Caki2 (cell line): ENCODE data around the gene PKIG. TPM values are rescaled to one million over a fixed set of nuclear protein-coding genes. Genes with fewer than 3 reads are reported as not detected.
"Not testable (repeated sequence)": the region's sequence is repeated elsewhere in the genome, so short reads cannot be mapped to it uniquely, and the experiment has no call there.

ENCODE experiments used
- DNase-seq: peaks from one replicate; pipeline ENCODE4 v3.0.0-alpha.2; 2015; ENCODE audit warnings: low read depth
- in situ Hi-C: cut with HindIII; loops from 2 replicates; pipeline ENCODE4 v1.10.0; 2016; ENCODE audit warnings: low sequenced_read_pairs, low pct_unique_long_range_greater_than_20kb, mixed read lengths
- total RNA-seq: library from RNA; depleted of rRNA; stranded (reverse); fragments of >200 nt; shearing (Covaris generic); gene quantifications from 2 replicates; pipeline ENCODE4 v1.2.3, GENCODE V29; 2014; ENCODE audit warnings: low replicate concordance; rRNA removed

Gene PKIG
- 38.5 and 58.1 TPM in 2 replicates for total RNA-seq

DNA sequence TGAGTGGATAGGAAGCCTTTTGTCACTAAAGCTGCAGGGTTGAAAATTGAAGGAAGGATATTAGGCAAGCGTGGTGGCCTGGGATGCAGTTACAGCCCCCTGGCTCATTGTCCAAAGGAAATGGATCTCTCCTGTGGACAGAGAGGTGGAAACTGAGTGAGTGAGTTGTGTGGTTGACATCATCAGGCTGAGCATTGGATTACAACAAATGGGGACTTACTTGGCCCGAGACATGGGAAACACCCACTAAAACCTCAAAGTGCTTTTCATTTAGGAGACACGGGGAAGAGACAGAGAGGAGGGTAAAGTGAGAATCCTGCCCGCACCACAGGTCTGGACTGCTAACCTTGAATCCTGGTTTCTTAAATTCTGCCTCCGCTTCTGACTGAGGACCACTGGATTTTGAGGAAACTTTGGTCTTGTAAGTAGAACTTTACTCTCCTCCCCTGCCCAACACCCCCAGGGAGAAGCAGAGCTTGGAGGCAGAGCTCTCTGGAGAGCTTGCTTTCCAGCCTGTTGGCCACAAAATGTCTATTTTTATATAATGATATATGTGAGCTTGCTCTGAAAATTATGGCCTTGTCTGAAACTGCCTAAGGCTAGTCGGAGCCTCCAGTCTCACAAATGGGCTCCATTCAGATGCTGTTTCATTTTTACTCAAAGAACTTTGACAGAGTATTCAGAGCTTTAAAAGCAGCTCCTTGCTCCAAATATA is at the start of gene PKIG:
PKIG (plus strand) TSS at position 269 of the 715 bp plus-strand sequence. CDS start 31,978 bp downstream, outside the sequence.
- no peak for DNase-seq

DNA sequence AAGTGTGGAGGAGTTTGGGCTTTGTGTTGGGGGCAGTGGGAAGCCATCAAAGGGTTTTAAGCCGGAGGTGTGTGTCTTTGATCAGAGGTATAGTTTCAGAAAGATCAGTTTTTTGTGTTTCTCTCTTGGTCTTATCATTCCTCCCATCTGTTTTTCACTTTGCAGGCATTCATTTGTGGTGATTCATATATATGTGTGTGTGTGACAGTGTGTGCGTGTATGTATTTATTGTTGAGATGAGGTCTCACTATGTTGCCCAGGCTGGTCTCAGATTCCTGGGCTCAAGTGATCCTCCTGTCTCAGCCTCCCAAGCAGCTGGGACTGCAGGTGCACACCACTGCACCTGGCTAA is 49.4 kb upstream of the PKIG start:
- in situ Hi-C loops, result no loop called here
- DNase-seq, result no peak

More for the DNA sequence above, at the start of gene PKIG:
- in situ Hi-C loops, result no loop called here

DNA sequence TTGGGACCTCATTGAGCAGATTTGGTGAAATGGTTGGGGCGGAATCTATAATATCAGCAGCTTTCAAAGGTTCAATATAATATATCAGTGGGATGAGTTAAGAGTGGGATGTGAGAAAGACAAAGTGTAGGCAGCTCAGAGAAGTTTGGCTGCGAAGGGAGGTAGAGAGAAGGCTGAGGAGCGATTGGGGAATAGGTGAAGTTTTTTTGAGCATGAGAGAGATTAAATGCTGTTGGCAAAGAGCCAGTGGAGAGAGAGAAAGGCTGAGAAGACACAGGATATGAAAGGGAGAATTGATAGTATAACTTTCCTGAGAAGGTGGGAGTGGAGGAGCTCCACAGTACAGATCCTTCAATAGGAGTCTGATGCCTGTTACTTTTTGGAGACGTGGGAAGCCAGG is 48.5 kb upstream of the PKIG start:
- no peak for DNase-seq
- in situ Hi-C loops, result no loop called here

GRCh38 chr20:44536175-44536574 is 46.2 kb upstream of the PKIG start:
- DNase-seq, result no peak
- in situ Hi-C loops, result no loop called here

DNA sequence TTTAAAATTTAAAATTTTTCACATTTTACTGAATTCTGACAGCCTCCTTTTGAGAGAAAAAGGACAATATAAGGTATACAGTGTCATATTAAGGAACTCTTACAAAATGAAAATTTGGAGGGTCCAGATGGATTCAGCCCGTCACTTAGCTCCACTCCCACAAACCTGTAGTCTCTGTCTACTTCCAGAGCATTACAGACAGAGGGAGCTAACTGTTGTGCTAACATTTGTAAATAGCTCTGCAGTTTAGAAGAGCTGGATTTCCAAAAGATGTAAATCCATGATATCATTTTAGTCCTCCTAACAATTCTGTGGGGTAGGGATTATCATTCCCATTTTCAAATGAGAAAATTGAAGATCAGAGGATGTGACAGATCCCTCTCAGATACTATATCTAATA is 44.4 kb upstream of the PKIG start:
- in situ Hi-C loops, result no loop called here
- no peak for DNase-seq

GRCh38 chr20:44540834-44541233 is 41.5 kb upstream of the PKIG start:
- no peak for DNase-seq
- in situ Hi-C loops, result no loop called here

GRCh38 chr20:44541992-44542391 is 40.4 kb upstream of the PKIG start:
- in situ Hi-C loops, result no loop called here
- DNase-seq, result no peak

DNA sequence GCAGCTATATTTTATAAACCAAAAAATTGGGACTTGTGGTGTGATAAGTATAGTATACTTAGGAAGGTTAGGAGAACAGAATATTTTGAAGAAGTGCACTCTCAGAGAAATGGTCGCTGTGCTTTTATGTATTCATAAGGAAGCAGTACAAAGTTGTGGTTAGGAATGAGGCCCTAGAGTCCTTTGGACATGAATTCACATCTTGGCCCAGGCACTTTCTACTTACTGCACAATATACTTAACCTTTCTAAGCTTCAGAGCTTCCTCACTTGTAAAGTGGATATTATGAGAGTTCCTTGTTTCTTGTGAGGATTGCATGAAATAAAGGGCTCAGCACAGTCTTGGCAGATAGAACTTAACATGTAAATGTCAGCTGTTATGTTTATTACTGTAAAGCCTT is 39.5 kb upstream of the PKIG start:
- in situ Hi-C loops, result no loop called here
- no peak for DNase-seq

- in situ Hi-C loops, result no loop called here
- DNase-seq, result no peak
Measured at GRCh38 chr20:44543358-44543757, 39.0 kb upstream of the PKIG start.

GRCh38 chr20:44544263-44544662 is 38.1 kb upstream of the PKIG start:
- in situ Hi-C loops, result no loop called here
- no peak for DNase-seq

GRCh38 chr20:44547419-44547818 is 35.0 kb upstream of the PKIG start:
- DNase-seq, result no peak
- in situ Hi-C loops, result no loop called here

GRCh38 chr20:44549123-44549522 is 33.3 kb upstream of the PKIG start:
- DNase-seq, result no peak
- in situ Hi-C loops, result no loop called here

- in situ Hi-C loops, result no loop called here
- no peak for DNase-seq
Measured at GRCh38 chr20:44552050-44552449, 30.3 kb upstream of the PKIG start.

GRCh38 chr20:44552568-44552949 is 29.8 kb upstream of the PKIG start:
- no peak for DNase-seq
- in situ Hi-C loops, result no loop called here

DNA sequence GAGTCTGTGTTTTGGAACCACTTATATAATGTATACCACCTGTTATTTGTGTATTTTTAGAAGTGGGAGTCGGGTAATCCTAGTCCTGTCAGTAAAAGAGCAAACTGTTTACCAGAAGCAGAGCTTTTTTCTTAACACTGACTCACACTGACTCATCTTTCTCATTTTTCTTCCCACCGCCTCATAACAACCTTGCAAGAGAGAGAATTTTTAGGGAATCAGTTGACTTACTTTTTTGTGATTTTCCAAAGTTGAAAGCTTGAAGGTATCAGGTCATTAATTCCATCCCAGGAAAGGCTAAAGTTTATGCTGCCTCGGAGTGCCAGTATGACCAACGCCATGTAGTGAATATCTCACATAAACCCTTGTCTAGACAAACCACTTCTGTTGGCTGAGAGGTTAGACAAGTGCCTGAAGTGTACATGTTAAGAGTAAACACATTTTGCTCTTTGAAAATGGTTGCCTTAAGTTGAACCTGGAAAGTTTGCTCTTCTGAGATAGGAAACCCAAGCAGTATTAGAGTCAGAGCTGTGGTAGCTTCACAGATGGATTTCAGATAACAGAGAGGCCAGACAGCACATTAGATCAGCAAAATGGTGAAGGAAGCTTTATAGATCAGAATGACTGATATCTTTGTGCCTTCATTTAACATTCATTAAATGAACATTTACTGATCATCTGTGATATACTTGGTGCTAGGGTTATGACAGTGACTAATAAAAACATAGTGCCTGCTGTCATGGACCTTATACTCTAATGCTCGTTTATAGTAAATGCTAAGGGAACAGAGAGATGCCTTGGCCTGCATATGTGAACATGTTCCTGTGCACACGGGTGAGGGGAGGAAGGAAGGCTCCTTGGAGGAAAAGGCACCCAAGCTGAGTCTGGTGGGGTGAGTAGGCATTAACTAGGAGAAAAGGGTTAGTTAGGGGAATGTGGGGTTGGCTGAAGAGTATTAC is 29.1 kb upstream of the PKIG start:
- DNase-seq, result peak; percentile 52
- in situ Hi-C loops, result no loop called here

DNA sequence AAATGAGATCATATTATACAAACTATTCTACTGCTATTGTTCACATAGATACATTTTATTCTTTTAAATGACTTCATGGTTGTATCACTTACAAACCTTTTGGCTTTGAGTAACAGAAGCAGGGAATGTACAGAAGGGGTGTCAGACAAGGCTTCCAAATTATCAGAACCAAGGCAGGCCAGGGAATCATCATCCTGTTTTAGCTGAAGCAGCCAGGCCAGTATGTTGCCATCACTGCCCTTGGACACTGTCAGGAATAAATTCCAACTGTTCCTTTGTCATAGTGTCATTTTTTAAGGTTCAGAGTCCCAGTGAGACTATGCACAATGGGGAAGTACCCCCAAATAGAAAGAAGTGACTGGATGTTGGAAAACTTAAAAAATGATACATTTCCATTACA is 23.1 kb upstream of the PKIG start:
- in situ Hi-C loops, result no loop called here
- no peak for DNase-seq

DNA sequence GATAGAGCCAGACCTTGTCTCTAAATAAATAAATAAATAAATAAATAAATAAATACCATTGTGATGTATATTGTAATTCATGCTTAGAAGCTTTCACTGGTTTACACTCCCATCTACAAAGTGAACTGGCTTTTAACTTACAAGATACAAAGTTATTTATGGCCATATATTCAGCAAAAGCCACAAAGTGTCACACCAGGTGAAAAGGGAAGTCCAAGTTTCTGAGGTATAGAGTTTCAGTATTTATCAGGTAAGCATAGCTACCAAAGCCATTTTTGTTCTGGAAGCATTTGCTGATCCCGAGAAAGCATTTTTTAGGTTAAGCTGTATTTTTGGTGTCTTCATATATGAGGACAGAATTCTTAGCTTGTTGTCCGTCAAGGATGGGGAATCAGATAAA is 22.1 kb upstream of the PKIG start:
- in situ Hi-C loops, result no loop called here

DNA sequence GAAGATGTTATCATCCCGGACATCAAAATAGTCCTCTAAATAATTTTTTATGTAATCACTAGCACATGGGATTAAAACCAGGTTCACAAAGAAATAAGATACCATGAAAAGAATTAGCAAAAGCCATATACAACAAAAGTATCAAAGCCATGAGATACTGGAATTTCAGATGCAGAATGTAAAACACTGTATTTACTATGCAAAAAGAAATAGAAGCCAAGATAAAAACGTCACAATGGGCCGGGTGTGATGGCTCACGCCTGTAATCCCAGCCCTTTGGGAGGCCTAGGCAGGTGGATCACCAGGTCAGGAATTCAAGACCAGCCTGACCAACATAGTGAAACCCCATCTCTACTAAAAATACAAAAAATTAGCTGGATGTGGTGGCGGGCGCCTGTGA is 21.6 kb upstream of the PKIG start:
- DNase-seq, in situ Hi-C loops: not testable (repeated sequence)

More for the DNA sequence above, 22.1 kb upstream of the PKIG start:
- no peak for DNase-seq

DNA sequence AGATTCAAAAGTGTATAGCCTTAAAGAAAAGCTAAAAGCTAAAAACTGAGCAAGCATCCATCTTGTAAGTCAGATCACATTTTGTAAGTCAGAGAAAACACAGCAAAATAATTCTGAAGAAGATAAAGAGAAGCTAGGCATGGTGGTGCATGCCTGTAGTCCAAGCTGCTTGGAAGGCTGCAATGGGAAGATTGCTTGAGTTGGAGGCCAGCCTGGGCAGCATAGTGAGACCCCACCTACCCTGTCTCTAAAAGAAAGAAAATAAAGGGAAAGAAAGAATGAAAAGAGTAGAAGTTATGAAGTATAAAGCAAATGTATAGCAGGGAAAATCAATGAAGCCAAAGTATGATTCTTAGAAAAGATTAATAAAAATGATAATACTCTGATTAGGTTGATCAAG is 20.5 kb upstream of the PKIG start:
- in situ Hi-C loops, result no loop called here
- no peak for DNase-seq
